Smooth muscle cell (in vitro differentiated cells): ENCODE results near the gene NAMPT. TPM values are rescaled to one million over a fixed set of nuclear protein-coding genes. Genes with fewer than 3 reads are reported as not detected.

ENCODE experiments used
- DNase-seq: peaks from one replicate; lab custom pipeline; 2025; ENCODE audit not compliant: unreplicated experiment; lab: John Stamatoyannopoulos, UW
- H2AFZ ChIP-seq: fragments of 200-600 bp; sonication (generic); 2 replicates; pipeline ENCODE4 v1.6.0; 2016; ENCODE audit warnings: antibody characterized with exemption, low read depth, mild to moderate bottlenecking
- H3F3A ChIP-seq: fragments of 200-600 bp; sonication (generic); 2 replicates; pipeline ENCODE4 v1.6.0; 2017; ENCODE audit warnings: antibody characterized with exemption, low read depth
- H3K27ac ChIP-seq: fragments of 200-600 bp; sonication (generic); 2 replicates; pipeline ENCODE4 v1.5.1; 2016; ENCODE audit warnings: low read depth, mild to moderate bottlenecking
- H3K27me3 ChIP-seq: fragments of 200-600 bp; sonication (generic); 2 replicates; pipeline ENCODE4 v1.6.1; 2016; ENCODE audit warnings: low read depth, mild to moderate bottlenecking
- H3K36me3 ChIP-seq: fragments of 200-600 bp; sonication (generic); 2 replicates; pipeline ENCODE4 v1.5.1; 2016; ENCODE audit warnings: low read depth
- H3K4me1 ChIP-seq: fragments of 200-600 bp; sonication (generic); 2 replicates; pipeline ENCODE4 v1.5.1; 2016; ENCODE audit warnings: low read depth
- H3K4me2 ChIP-seq: fragments of 200-600 bp; sonication (generic); 2 replicates; pipeline ENCODE4 v1.6.0; 2016; ENCODE audit warnings: mild to moderate bottlenecking
- H3K4me3 ChIP-seq: fragments of 200-600 bp; sonication (generic); 2 replicates; pipeline ENCODE4 v1.5.1; 2016; ENCODE audit warnings: mild to moderate bottlenecking
- H3K79me2 ChIP-seq: fragments of 200-600 bp; sonication (generic); 2 replicates; pipeline ENCODE4 v1.6.0; 2016; ENCODE audit warnings: low read depth, mild to moderate bottlenecking
- H3K9ac ChIP-seq: fragments of 200-600 bp; sonication (generic); 2 replicates; pipeline ENCODE4 v1.6.0; 2016; ENCODE audit warnings: low read depth
- H3K9me3 ChIP-seq: fragments of 200-600 bp; sonication (generic); replicated peaks from 2 replicates; pipeline ENCODE4 v1.5.1; 2016; ENCODE audit warnings: low read depth
- H4K20me1 ChIP-seq: fragments of 200-600 bp; sonication (generic); 2 replicates; pipeline ENCODE4 v1.6.0; 2016; ENCODE audit warnings: low read depth
- WGBS: methylation state at CpG from one replicate; pipeline ENCODE4 v1.1.7; 2016; ENCODE audit warnings: low lambda C conversion rate; 5-methylcytosine and 5-hydroxymethylcytosine counted together
- polyA plus RNA-seq: library from polyadenylated mRNA; unstranded; fragments of >200 nt; fragmentation: Nextera tagmentation; extraction: Ambion mirVana; gene quantifications from 2 replicates; pipeline ENCODE4 v1.2.1, GENCODE V29; 2016
- total RNA-seq: library from RNA; depleted of rRNA; stranded (reverse); fragments of >200 nt; gene quantifications from 2 replicates; pipeline ENCODE4 v1.2.3, GENCODE V29; 2014
- TF ChIP-seq, protein P1 (sequence below): fragments of 200-600 bp; sonication (generic); IDR thresholded peaks from 2 replicates; pipeline ENCODE4 v1.5.1; 2017; ENCODE audit warnings: borderline replicate concordance, mild to moderate bottlenecking, antibody characterized with exemption; ENCODE audit not compliant: insufficient read depth, poor library complexity, severe bottlenecking

NAMPT gene
- total and polyA plus RNA-seq, 2 experiments from 2014 or later = 49.1 to 189 TPM

DNA sequence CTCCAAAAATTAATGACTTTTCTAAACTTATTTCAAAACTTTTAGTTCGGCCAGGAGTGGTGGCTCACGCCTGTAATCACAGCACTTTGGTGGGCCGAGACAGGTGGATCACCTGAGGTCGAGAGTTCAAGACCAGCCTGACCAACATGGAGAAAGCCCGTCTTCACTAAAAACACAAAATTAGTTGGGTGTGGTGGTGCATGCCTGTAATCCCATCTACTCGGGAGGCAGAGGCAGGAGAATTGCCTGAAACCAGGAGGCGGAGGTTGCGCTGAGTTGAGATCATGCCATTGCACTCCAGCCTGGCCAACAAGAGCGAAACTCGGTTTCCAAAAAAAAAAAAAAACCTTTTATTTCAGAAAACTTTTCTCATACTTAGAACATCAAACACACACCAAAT, 8.3 kb downstream of the NAMPT start:
- Histone ChIP-seq H2AFZ (no peak overlapping the region), H3K9ac (no peak overlapping the region), H3F3A (no peaks in the 10 kb centered on the region), H3K4me1 (no peaks in the 10 kb centered on the region), H4K20me1 (peaks cover 95% of the 10 kb centered on the region), H3K4me3 (no peak overlapping the region), H3K4me2 (no peak overlapping the region), H3K27ac (no peak overlapping the region), H3K36me3 (peaks cover 54% of the 10 kb centered on the region), H3K79me2 (peaks cover 93% of the 10 kb centered on the region), H3K9me3 (no peaks in the 10 kb centered on the region), H3K27me3 (no peaks in the 10 kb centered on the region)
- TF ChIP-seq, protein P1, sequence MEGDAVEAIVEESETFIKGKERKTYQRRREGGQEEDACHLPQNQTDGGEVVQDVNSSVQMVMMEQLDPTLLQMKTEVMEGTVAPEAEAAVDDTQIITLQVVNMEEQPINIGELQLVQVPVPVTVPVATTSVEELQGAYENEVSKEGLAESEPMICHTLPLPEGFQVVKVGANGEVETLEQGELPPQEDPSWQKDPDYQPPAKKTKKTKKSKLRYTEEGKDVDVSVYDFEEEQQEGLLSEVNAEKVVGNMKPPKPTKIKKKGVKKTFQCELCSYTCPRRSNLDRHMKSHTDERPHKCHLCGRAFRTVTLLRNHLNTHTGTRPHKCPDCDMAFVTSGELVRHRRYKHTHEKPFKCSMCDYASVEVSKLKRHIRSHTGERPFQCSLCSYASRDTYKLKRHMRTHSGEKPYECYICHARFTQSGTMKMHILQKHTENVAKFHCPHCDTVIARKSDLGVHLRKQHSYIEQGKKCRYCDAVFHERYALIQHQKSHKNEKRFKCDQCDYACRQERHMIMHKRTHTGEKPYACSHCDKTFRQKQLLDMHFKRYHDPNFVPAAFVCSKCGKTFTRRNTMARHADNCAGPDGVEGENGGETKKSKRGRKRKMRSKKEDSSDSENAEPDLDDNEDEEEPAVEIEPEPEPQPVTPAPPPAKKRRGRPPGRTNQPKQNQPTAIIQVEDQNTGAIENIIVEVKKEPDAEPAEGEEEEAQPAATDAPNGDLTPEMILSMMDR = no peak
- 98% methylated on average over 10 of the region's 10 CpGs for WGBS
- no peak for DNase-seq

- TF ChIP-seq, protein P1 = no peak
Measured at GRCh38 chr7:106273009-106273668, 11.6 kb downstream of the NAMPT start.

DNA sequence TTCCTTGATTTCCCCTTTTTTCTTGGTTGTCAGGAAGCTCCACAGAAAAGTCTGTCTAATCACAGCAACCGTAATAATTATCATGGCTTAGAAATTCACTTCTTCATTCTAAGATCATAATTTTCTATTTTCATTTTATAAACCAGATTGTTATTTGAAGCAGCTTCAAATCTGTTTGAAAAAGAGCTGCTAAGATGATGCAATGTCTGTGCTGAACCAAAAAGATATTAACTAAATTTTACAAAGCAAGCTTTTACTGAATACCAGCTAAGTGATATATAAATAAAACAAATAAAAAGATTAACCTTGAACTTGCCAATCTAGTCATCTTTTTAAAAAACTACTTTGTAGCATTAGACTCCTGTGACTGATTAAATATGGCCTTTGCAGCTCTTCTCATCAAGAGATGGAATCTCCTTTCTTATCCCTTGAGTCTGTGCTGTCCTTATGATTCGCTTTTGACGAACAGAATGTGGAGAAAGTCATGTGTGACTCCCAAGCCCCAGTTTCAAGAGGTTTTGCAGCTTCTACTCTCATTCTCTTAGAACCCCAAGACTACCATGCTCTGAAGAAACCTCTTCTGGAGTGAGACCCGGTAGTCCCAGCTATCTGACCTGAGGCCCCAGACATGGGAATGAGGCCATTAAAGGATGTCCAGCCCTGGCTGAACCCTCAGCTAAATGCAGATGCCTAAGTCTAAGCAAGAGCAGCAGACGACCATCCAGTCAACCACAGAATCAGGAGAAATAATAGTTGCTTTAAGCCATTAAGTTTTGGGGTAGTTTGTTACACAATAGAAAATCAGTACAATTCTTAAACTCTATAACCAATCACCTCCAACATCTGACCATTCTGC, 14.4 kb downstream of the NAMPT start:
- Histone ChIP-seq H3K27me3 (no peaks in the 10 kb centered on the region), H4K20me1 (peaks cover 56% of the 10 kb centered on the region), H3K4me2 (no peak overlapping the region), H3K79me2 (peaks cover 31% of the 10 kb centered on the region), H3K36me3 (peaks cover 72% of the 10 kb centered on the region), H3F3A (peaks cover 7% of the 10 kb centered on the region), H3K4me1 (no peaks in the 10 kb centered on the region), H3K4me3 (no peak overlapping the region), H3K9ac (no peak overlapping the region), H3K9me3 (no peaks in the 10 kb centered on the region), H3K27ac (no peak overlapping the region), H2AFZ (no peak overlapping the region)
- no peak for DNase-seq
- WGBS = 93% methylated on average over 5 of the region's 5 CpGs
- TF ChIP-seq, protein P1 = no peak

More at GRCh38 chr7:106273009-106273668, 11.6 kb downstream of the NAMPT start:
- peaks cover 80% of the 10 kb centered on the region for H3K36me3 ChIP-seq
- H2AFZ ChIP-seq = no peak overlapping the region
- H3K9me3 ChIP-seq = no peaks in the 10 kb centered on the region
- H3F3A ChIP-seq = peaks cover 7% of the 10 kb centered on the region
- H4K20me1 ChIP-seq = peaks cover 78% of the 10 kb centered on the region
- no peak overlapping the region for H3K4me2 ChIP-seq
- H3K9ac ChIP-seq = no peak overlapping the region
- WGBS = 94% methylated on average over 8 of the region's 8 CpGs
- H3K27me3 ChIP-seq = no peaks in the 10 kb centered on the region
- no peak for DNase-seq
- no peaks in the 10 kb centered on the region for H3K4me1 ChIP-seq
- no peak overlapping the region for H3K27ac ChIP-seq
- H3K79me2 ChIP-seq = peaks cover 59% of the 10 kb centered on the region
- H3K4me3 ChIP-seq = no peak overlapping the region
